Calu3 (cell line): ENCODE data around the gene ARHGEF12. TPM values are rescaled to one million over a fixed set of nuclear protein-coding genes. Genes with fewer than 3 reads are reported as not detected.

Experiments
- BruUV-seq: library from RNA; stranded (reverse); fragments of 400-500 nt; replicated peaks from 2 replicates; lab custom pipeline; 2021; lab: Mats Ljungman, UMichigan
- CTCF ChIA-PET: fragments of 300-600 bp; sonication (Branson Sonifier 250); formaldehyde crosslinking; loops from one replicate; lab custom pipeline; 2022; ENCODE audit warnings: antibody characterized with exemption; lab: Charles Lee
- DNase-seq: peaks from one replicate; pipeline ENCODE4 v3.0.0; 2022
- H3K27ac Mint-ChIP-seq: one replicate; pipeline ENCODE4 v1.8.0; 2022; ENCODE audit warnings: mixed read lengths; ENCODE audit not compliant: unreplicated experiment
- H3K27me3 Mint-ChIP-seq: one replicate; pipeline ENCODE4 v1.8.0; 2022; ENCODE audit warnings: mixed read lengths; ENCODE audit not compliant: unreplicated experiment
- H3K36me3 Mint-ChIP-seq: one replicate; pipeline ENCODE4 v1.8.0; 2022; ENCODE audit warnings: mild to moderate bottlenecking, moderate library complexity, mixed read lengths; ENCODE audit not compliant: insufficient read depth, unreplicated experiment
- H3K4me1 Mint-ChIP-seq: one replicate; pipeline ENCODE4 v1.8.0; 2022; ENCODE audit warnings: mild to moderate bottlenecking, low read depth, mixed read lengths; ENCODE audit not compliant: unreplicated experiment
- H3K4me3 Mint-ChIP-seq: one replicate; pipeline ENCODE4 v1.8.0; 2022; ENCODE audit warnings: mild to moderate bottlenecking, low read depth, moderate library complexity, mixed read lengths; ENCODE audit not compliant: unreplicated experiment
- H3K9me3 Mint-ChIP-seq: one replicate; pipeline ENCODE4 v1.8.0; 2022; ENCODE audit warnings: low read depth, mixed read lengths; ENCODE audit not compliant: unreplicated experiment
- intact Hi-C: fragments of 100-400 bp; cut with micrococcal nuclease; formaldehyde crosslinking; loops from one replicate; pipeline ENCODE4 v1.10.0; 2022; ENCODE audit not compliant: unreplicated experiment
- total RNA-seq: library from RNA; stranded (reverse); gene quantifications from 2 replicates; pipeline ENCODE4 v1.2.3, GENCODE V29; 2022
- TF ChIP-seq, protein P1 (sequence below): fragments of 200-600 bp; IDR thresholded peaks from one replicate; pipeline ENCODE4 v1.8.0; 2022; ENCODE audit warnings: antibody characterized with exemption; ENCODE audit not compliant: unreplicated experiment

The ARHGEF12 gene
- total RNA-seq, 1 experiment from 2014 or later: 50.0 TPM

DNA sequence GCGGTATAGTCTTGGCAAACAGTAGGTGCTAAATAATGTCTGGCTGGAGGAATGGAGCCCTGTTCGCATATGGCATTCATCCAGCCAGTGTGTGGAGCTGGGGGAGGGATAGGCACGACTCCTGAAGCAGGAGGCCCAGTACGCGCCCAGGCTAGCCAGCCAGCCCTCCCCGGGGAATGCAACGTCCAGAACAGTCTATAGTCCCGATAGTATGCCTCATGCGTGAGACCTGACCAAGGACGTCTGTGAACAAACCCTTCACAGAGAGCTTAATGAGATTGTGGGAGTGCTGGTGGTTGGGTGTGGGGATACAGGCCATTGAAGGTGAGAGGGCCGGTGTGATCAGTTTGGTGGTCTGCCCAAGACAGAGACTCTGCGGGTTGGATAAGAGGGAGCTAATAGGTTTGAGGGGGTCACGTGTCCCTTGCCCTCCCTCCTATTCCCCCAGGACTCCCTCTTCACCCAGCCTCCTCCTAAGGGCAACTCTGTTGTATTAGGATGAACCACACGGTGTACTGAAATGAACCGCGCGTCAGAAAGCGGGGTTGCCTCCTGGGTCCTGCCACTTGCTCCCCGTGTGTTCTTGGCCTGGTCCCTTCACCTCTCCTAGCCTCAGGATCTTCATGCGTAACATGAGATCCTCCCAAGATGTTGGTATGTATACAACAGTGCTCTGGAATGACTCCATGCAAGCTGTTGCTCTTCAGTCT is 174.3 kb downstream of the ARHGEF12 start:
- no peak for DNase-seq
- Mint-ChIP-seq H3K36me3 (no peaks in the 10 kb centered on the region), H3K27ac (no peak overlapping the region), H3K4me3 (no peak overlapping the region), H3K27me3 (peaks cover 91% of the 10 kb centered on the region), H3K4me1 (no peaks in the 10 kb centered on the region), H3K9me3 (no peaks in the 10 kb centered on the region)
- TF ChIP-seq, protein P1, sequence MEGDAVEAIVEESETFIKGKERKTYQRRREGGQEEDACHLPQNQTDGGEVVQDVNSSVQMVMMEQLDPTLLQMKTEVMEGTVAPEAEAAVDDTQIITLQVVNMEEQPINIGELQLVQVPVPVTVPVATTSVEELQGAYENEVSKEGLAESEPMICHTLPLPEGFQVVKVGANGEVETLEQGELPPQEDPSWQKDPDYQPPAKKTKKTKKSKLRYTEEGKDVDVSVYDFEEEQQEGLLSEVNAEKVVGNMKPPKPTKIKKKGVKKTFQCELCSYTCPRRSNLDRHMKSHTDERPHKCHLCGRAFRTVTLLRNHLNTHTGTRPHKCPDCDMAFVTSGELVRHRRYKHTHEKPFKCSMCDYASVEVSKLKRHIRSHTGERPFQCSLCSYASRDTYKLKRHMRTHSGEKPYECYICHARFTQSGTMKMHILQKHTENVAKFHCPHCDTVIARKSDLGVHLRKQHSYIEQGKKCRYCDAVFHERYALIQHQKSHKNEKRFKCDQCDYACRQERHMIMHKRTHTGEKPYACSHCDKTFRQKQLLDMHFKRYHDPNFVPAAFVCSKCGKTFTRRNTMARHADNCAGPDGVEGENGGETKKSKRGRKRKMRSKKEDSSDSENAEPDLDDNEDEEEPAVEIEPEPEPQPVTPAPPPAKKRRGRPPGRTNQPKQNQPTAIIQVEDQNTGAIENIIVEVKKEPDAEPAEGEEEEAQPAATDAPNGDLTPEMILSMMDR: no peak
- no TSS peak for BruUV-seq
- CTCF ChIA-PET: interaction anchor here (2.0 kb wide), 1 partner anchor 174 kb away, joined by 20 read pairs; no protein-coding TSS in a partner anchor
- intact Hi-C loops: loop anchor here (1.0 to 5.0 kb wide), 4 partner anchors 175 to 687 kb away; no protein-coding TSS in a partner anchor

DNA sequence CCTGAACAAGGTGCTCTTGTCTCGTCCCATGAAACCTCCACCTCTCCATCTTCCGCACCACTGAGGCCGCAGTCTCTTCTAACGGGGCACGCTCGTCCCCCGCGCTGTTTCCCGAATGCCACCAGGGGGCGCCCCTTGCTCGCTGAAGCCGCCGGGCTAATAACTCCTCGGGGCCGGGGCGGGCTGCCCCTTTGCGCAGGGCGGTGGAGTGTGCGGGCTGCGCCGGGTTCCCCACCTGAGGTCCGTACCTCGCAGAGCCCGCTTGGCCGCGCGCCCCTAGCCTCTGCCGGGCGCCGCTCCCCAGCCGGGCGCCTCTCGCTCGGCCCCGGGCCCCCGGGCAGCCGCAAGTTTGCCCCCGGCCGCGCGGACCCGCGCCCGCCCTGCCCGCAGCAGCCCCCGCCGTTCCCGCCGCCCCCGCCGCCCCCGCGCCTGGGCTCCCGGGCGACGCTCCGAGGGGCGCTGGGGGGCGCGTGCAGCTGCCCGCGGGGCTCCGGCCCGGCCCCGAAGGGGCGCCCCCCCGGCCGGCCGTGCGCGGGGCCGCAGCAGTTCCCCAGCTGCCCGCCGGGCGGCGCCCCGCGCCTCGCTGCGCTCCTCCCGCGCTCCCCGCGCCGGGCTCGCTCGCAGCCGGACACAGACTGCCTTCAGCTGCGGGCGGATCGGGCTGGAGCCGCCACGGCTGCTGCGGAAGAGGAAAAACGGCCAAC is 175.1 kb downstream of the ARHGEF12 start, which contains the start of gene GRIK4:
Gene GRIK4 (plus strand): TSS at position 633 of the 704 bp plus-strand sequence. CDS start 148,571 bp downstream, outside the sequence.
- CTCF ChIA-PET: interaction anchor here (2.0 kb wide), 1 partner anchor 173 kb away, joined by 20 read pairs; no protein-coding TSS in a partner anchor
- no peaks in the 10 kb centered on the region for H3K36me3 Mint-ChIP-seq
- peak within 1 kb of the TSS; percentile 22 for H3K4me3 Mint-ChIP-seq
- no peak within 1 kb of the TSS for H3K27ac Mint-ChIP-seq
- H3K9me3 Mint-ChIP-seq: no peaks in the 10 kb centered on the region
- peak; percentile 84 for DNase-seq
- TF ChIP-seq, protein P1: peak; percentile 72
- no peaks in the 10 kb centered on the region for H3K4me1 Mint-ChIP-seq
- intact Hi-C loops: loop anchor here (1.0 to 5.0 kb wide), 4 partner anchors 174 to 686 kb away; no protein-coding TSS in a partner anchor
- BruUV-seq: no TSS peak
- H3K27me3 Mint-ChIP-seq: peaks cover 94% of the 10 kb centered on the region

DNA sequence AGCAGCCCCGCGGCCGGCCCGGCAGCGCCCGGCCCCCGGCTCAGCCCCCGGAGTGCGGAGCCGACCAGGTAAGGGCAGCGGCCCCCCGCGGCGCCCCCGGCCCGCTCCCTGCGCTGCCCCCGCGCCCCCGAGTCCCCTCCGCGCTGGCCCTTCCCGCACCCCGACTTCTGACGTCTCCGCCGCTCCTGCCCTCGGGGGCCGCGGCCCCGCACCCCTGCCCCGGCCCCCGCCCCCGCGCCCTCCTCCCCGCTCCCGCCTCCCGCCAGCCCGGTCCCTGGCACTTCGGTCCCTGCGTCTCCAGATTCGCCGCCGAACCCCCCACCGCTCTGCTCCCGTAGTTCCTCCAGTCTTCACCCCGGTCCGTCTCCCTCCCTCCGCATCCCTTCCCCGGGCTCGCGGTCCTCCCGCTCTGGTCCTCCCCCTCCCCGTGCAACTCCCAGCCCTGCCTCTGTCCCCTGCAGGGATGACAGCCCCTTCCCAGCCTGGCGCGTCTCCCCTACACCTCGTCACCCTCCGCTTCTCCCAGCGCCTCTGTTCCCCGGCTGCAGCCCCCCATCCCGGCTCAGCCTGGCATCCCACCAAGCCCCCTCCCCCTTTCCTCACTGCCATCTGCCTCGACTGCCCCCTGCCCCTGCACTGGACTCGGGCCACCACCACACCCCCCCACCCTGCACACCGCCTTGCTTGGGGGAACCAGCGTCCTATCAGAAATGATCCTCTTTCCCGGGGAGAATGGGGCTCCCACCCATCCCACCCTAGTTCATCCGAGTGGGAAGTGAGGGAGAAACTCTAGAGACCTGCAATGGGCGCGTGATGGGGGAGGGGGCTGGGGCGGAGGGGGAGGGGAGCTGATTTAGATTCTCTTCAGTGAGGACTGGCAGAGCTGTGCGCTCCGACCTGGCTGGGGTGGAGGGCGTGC is 175.9 kb downstream of the ARHGEF12 start:
- CTCF ChIA-PET: interaction anchor here (1.0 to 2.0 kb wide), 2 partner anchors 172 to 173 kb away, joined by 6 to 20 read pairs; no protein-coding TSS in a partner anchor
- no peak overlapping the region for H3K27ac Mint-ChIP-seq
- no TSS peak for BruUV-seq
- no peaks in the 10 kb centered on the region for H3K36me3 Mint-ChIP-seq
- TF ChIP-seq, protein P1: no peak
- H3K9me3 Mint-ChIP-seq: no peaks in the 10 kb centered on the region
- H3K27me3 Mint-ChIP-seq: peaks cover 94% of the 10 kb centered on the region
- peaks cover 1% of the 10 kb centered on the region for H3K4me1 Mint-ChIP-seq
- intact Hi-C loops: loop anchor here (1.0 to 5.0 kb wide), 4 partner anchors 173 to 685 kb away; no protein-coding TSS in a partner anchor
- DNase-seq: no peak
- peak overlapping the region; percentile 22 for H3K4me3 Mint-ChIP-seq
